ENCODE data around the gene IL36RN. TPM values are rescaled to one million over a fixed set of nuclear protein-coding genes. Genes with fewer than 3 reads are reported as not detected.

IL36RN gene
- total RNA-seq, result not detected in 2 replicates

GRCh38 chr2:113058998-113059960, at the start of gene IL36RN:
IL36RN (plus strand) TSS chr2:113059198; CDS start chr2:113059439, 241 bp downstream.
- intact Hi-C loops (cut with micrococcal nuclease), result no loop called here

GRCh38 chr2:113009622-113010021, 49.4 kb upstream of the IL36RN start:
- intact Hi-C loops (cut with micrococcal nuclease), result no loop called here

- intact Hi-C loops (cut with micrococcal nuclease), result no loop called here
Measured at GRCh38 chr2:113010088-113010487, 48.9 kb upstream of the IL36RN start.

- intact Hi-C loops (cut with micrococcal nuclease), result no loop called here
Measured at GRCh38 chr2:113011108-113011507, 47.9 kb upstream of the IL36RN start.

- intact Hi-C loops (cut with micrococcal nuclease), result no loop called here
Measured at GRCh38 chr2:113012436-113013335, 46.3 kb upstream of the IL36RN start.

- intact Hi-C loops (cut with micrococcal nuclease), result no loop called here
Measured at GRCh38 chr2:113013336-113013661, 45.7 kb upstream of the IL36RN start.

- intact Hi-C loops (cut with micrococcal nuclease), result no loop called here
Measured at GRCh38 chr2:113014067-113014466, 44.9 kb upstream of the IL36RN start.

- intact Hi-C loops (cut with micrococcal nuclease), result no loop called here
Measured at GRCh38 chr2:113015042-113015441, 44.0 kb upstream of the IL36RN start.

GRCh38 chr2:113015655-113016054, 43.3 kb upstream of the IL36RN start:
- intact Hi-C loops (cut with micrococcal nuclease), result no loop called here

GRCh38 chr2:113018509-113018908, 40.5 kb upstream of the IL36RN start:
- intact Hi-C loops (cut with micrococcal nuclease), result no loop called here

GRCh38 chr2:113021312-113021711, 37.7 kb upstream of the IL36RN start:
- intact Hi-C loops (cut with micrococcal nuclease), result no loop called here

- intact Hi-C loops (cut with micrococcal nuclease), result no loop called here
Measured at GRCh38 chr2:113024764-113025163, 34.2 kb upstream of the IL36RN start.

GRCh38 chr2:113025737-113026136, 33.3 kb upstream of the IL36RN start:
- intact Hi-C loops (cut with micrococcal nuclease), result no loop called here

GRCh38 chr2:113027691-113028090, 31.3 kb upstream of the IL36RN start:
- intact Hi-C loops (cut with micrococcal nuclease), result no loop called here

GRCh38 chr2:113028112-113028511, 30.9 kb upstream of the IL36RN start:
- intact Hi-C loops (cut with micrococcal nuclease), result no loop called here

- intact Hi-C loops (cut with micrococcal nuclease), result no loop called here
Measured at GRCh38 chr2:113032737-113033136, 26.3 kb upstream of the IL36RN start.

GRCh38 chr2:113034016-113034415, 25.0 kb upstream of the IL36RN start:
- intact Hi-C loops (cut with micrococcal nuclease), result no loop called here

- intact Hi-C loops (cut with micrococcal nuclease), result no loop called here
Measured at GRCh38 chr2:113036763-113037162, 22.2 kb upstream of the IL36RN start.

- intact Hi-C loops (cut with micrococcal nuclease), result no loop called here
Measured at GRCh38 chr2:113038291-113038690, 20.7 kb upstream of the IL36RN start.

- intact Hi-C loops (cut with micrococcal nuclease), result no loop called here
Measured at GRCh38 chr2:113039158-113039557, 19.8 kb upstream of the IL36RN start.

GRCh38 chr2:113039719-113040118, 19.3 kb upstream of the IL36RN start:
- intact Hi-C loops (cut with micrococcal nuclease), result no loop called here

GRCh38 chr2:113041871-113042270, 17.1 kb upstream of the IL36RN start:
- intact Hi-C loops (cut with micrococcal nuclease), result no loop called here
